H9 (cell line): ENCODE results near the gene ADAMTSL2. TPM values are rescaled to one million over a fixed set of nuclear protein-coding genes. Genes with fewer than 3 reads are reported as not detected.

Source experiments
- DNase-seq: peaks from one replicate; pipeline ENCODE4 v3.0.0-alpha.2; 2017
- H2AFZ ChIP-seq: one replicate; pipeline ENCODE4 v1.6.1; 2013; ENCODE audit warnings: mild to moderate bottlenecking, low read length, control low read depth, moderate library complexity
- H2AK5ac ChIP-seq: 2 replicates; pipeline ENCODE4 v1.6.1; 2013; ENCODE audit warnings: low read length, control low read depth, mixed read lengths; ENCODE audit not compliant: insufficient read length
- H2BK120ac ChIP-seq: one replicate; pipeline ENCODE4 v1.6.1; 2013; ENCODE audit warnings: low read depth, mild to moderate bottlenecking, low read length, control low read depth, inconsistent platforms; ENCODE audit not compliant: poor library complexity, severe bottlenecking
- H2BK12ac ChIP-seq: 2 replicates; pipeline ENCODE4 v1.6.1; 2013; ENCODE audit warnings: low read length, control low read depth, mixed read lengths, low read depth; ENCODE audit not compliant: insufficient read length
- H2BK15ac ChIP-seq: 2 replicates; pipeline ENCODE4 v1.6.1; 2013; ENCODE audit warnings: low read depth, low read length, control low read depth
- H2BK20ac ChIP-seq: one replicate; pipeline ENCODE4 v1.6.1; 2013; ENCODE audit warnings: low read depth, mild to moderate bottlenecking, low read length, control low read depth, inconsistent platforms; ENCODE audit not compliant: poor library complexity, severe bottlenecking
- H2BK5ac ChIP-seq: 2 replicates; pipeline ENCODE4 v1.6.1; 2013; ENCODE audit warnings: low read length, control low read depth, mixed read lengths; ENCODE audit not compliant: insufficient read length
- H3K14ac ChIP-seq: 2 replicates; pipeline ENCODE4 v1.6.1; 2013; ENCODE audit warnings: low read length, control low read depth; ENCODE audit not compliant: insufficient read depth
- H3K18ac ChIP-seq: 2 replicates; pipeline ENCODE4 v1.6.1; 2013; ENCODE audit warnings: low read depth, mild to moderate bottlenecking, mixed read lengths, low read length, control low read depth; ENCODE audit not compliant: insufficient read length
- H3K23ac ChIP-seq: 2 replicates; pipeline ENCODE4 v1.6.1; 2013; ENCODE audit warnings: low read length, control low read depth, mixed read lengths, low read depth; ENCODE audit not compliant: insufficient read length
- H3K23me2 ChIP-seq: 2 replicates; pipeline ENCODE4 v1.6.1; 2013; ENCODE audit warnings: low read depth, mild to moderate bottlenecking, mixed read lengths, low read length, control low read depth; ENCODE audit not compliant: insufficient read length, poor library complexity, severe bottlenecking
- H3K27ac ChIP-seq: 2 replicates; pipeline ENCODE4 v1.5.1; 2013; ENCODE audit warnings: low read length, control low read depth, mixed read lengths, low read depth; ENCODE audit not compliant: insufficient read length
- H3K27me3 ChIP-seq: 2 replicates; pipeline ENCODE4 v1.6.1; 2013; ENCODE audit warnings: low read length, control low read depth, inconsistent platforms; ENCODE audit not compliant: insufficient read depth
- H3K4ac ChIP-seq: 2 replicates; pipeline ENCODE4 v1.6.1; 2013; ENCODE audit warnings: low read depth, mild to moderate bottlenecking, control low read depth, inconsistent platforms, low read length, moderate library complexity
- H3K4me1 ChIP-seq: 2 replicates; pipeline ENCODE4 v1.6.1; 2013; ENCODE audit warnings: low read length, control low read depth, inconsistent platforms; ENCODE audit not compliant: insufficient read depth
- H3K4me2 ChIP-seq: 2 replicates; pipeline ENCODE4 v1.6.1; 2013; ENCODE audit warnings: low read length, control low read depth, mixed read lengths; ENCODE audit not compliant: insufficient read length, insufficient read depth
- H3K56ac ChIP-seq: 2 replicates; pipeline ENCODE4 v1.6.1; 2013; ENCODE audit warnings: low read depth, mild to moderate bottlenecking, mixed read lengths, low read length, control low read depth; ENCODE audit not compliant: insufficient read length
- H3K79me1 ChIP-seq: 2 replicates; pipeline ENCODE4 v1.6.1; 2013; ENCODE audit warnings: low read depth, mild to moderate bottlenecking, moderate library complexity, low read length, control low read depth, inconsistent platforms; ENCODE audit not compliant: insufficient read depth, poor library complexity, severe bottlenecking
- H3K79me2 ChIP-seq: 2 replicates; pipeline ENCODE4 v1.6.1; 2013; ENCODE audit warnings: low read length, control low read depth, inconsistent platforms; ENCODE audit not compliant: insufficient read depth
- H3K9ac ChIP-seq: 2 replicates; pipeline ENCODE4 v1.6.1; 2013; ENCODE audit warnings: low read length, control low read depth, mixed read lengths; ENCODE audit not compliant: insufficient read length; ENCODE audit errors: extremely low read depth
- H3K9me3 ChIP-seq: one replicate; pipeline ENCODE4 v1.6.1; 2013; ENCODE audit warnings: low read depth, low read length, inconsistent platforms; ENCODE audit not compliant: control insufficient read depth
- H3T11ph ChIP-seq: one replicate; pipeline ENCODE4 v1.6.1; 2013; ENCODE audit warnings: mild to moderate bottlenecking, low read length, control low read depth, inconsistent platforms
- H4K20me1 ChIP-seq: one replicate; pipeline ENCODE4 v1.6.1; 2013; ENCODE audit not compliant: control insufficient read depth, insufficient read length, insufficient read depth
- H4K5ac ChIP-seq: 2 replicates; pipeline ENCODE4 v1.6.1; 2013; ENCODE audit warnings: low read depth, mild to moderate bottlenecking, mixed read lengths, low read length, control low read depth; ENCODE audit not compliant: insufficient read length
- H4K8ac ChIP-seq: replicated peaks from 2 replicates; pipeline ENCODE4 v1.6.1; 2013; ENCODE audit warnings: low read length, control low read depth, mixed read lengths, low read depth; ENCODE audit not compliant: insufficient read length
- H4K91ac ChIP-seq: 2 replicates; pipeline ENCODE4 v1.6.1; 2013; ENCODE audit warnings: low read depth, mild to moderate bottlenecking, moderate library complexity, mixed read lengths, low read length, control low read depth; ENCODE audit not compliant: insufficient read length
- H3K27ac Mint-ChIP-seq, 3 experiments: 2 replicates in 2 of 3; 3 replicates in 1 of 3; pipeline ENCODE4 v1.8.0; 2020 to 2021; ENCODE audit warnings: mixed read lengths in 3 of 3, mild to moderate bottlenecking in 1 of 3, moderate library complexity in 1 of 3
- H3K27me3 Mint-ChIP-seq: 2 replicates; pipeline ENCODE4 v1.8.0; 2021; ENCODE audit warnings: low read depth, mild to moderate bottlenecking, moderate library complexity, mixed read lengths
- H3K36me3 Mint-ChIP-seq, 3 experiments: 2 replicates in 2 of 3; 3 replicates in 1 of 3; pipeline ENCODE4 v1.8.0; 2020 to 2021; ENCODE audit warnings: low read depth in 3 of 3, mixed read lengths in 3 of 3; ENCODE audit not compliant: insufficient read depth in 1 of 3
- H3K4me1 Mint-ChIP-seq, 2 experiments: 2 replicates each; pipeline ENCODE4 v1.8.0; 2020; ENCODE audit warnings: mixed read lengths in 2 of 2
- H3K4me3 Mint-ChIP-seq, 2 experiments: 2 replicates in 1 of 2; 3 replicates in 1 of 2; pipeline ENCODE4 v1.8.0; 2020 to 2021; ENCODE audit warnings: mild to moderate bottlenecking in 2 of 2, mixed read lengths in 2 of 2, moderate library complexity in 1 of 2
- H3K9me3 Mint-ChIP-seq, 2 experiments: 2 replicates in 1 of 2; 3 replicates in 1 of 2; pipeline ENCODE4 v1.8.0; 2020; ENCODE audit warnings: mild to moderate bottlenecking in 2 of 2, mixed read lengths in 2 of 2, moderate library complexity in 1 of 2
- WGBS: extraction: QIAGEN DNeasy Blood & Tissue Kit; methylation state at CpG from one replicate; pipeline ENCODE4 v1.1.7; 2013; ENCODE audit warnings: missing lambda C conversion rate, low lambda C conversion rate, mixed read lengths; ENCODE audit not compliant: insufficient read length; ENCODE audit errors: extremely low coverage; 5-methylcytosine and 5-hydroxymethylcytosine counted together
- total RNA-seq: library from RNA; stranded (reverse); gene quantifications from 2 replicates; pipeline ENCODE4 v1.2.1, GENCODE V29; 2021
- TF ChIP-seq, protein P1 (sequence below): fragments of 200-600 bp; sonication (generic); conservative IDR thresholded peaks from 3 replicates; pipeline ENCODE4 v1.8.0; 2021; ENCODE audit warnings: antibody characterized with exemption, mild to moderate bottlenecking

ADAMTSL2 gene
- total RNA-seq, 1 experiment from 2014 or later: 0.61 TPM

DNA sequence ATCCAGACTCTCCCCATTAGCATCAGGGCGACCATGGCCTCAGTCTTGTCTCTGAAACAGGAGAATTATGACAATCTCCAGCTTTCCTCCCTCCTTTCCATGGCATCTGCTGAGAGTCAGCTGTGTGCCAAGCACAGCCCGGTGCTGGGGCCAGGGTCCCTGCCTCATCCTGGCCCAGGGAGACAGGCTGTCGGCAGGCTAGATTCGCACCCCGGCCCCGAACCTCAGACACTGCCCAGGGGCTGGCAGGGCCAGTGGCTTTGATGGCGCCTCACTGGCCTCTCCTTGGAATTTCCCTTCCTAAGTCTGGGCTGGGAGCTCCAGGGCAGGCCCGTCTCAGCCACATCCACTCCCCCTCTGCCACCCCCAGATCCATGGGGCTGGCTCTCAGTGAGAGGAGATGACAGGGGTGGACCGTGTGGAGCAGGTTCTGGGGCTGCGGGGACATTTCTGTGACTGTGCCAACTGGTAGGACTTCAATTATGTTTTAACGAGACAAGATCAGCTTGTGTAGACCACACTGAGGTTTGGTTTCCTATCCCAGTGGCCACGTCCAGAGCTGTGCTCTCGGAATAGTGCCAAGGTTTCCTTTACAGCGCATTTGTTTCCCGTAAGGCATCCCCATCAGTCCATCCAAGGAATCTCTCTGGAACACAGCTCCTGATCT lies 59.2 kb downstream of the ADAMTSL2 start:
- Histone ChIP-seq H2AFZ (no peak overlapping the region), H2AK5ac (no peak overlapping the region), H3K23ac (no peak overlapping the region), H2BK120ac (no peak overlapping the region), H2BK12ac (no peak overlapping the region), H2BK20ac (no peak overlapping the region), H3K4me1 (no peaks in the 10 kb centered on the region), H4K8ac (no peak overlapping the region), H4K5ac (no peak overlapping the region), H3K23me2 (no peaks in the 10 kb centered on the region), H3K27ac (no peak overlapping the region), H3K4ac (no peak overlapping the region), H2BK15ac (no peak overlapping the region), H3T11ph (no peak overlapping the region), H3K9ac (no peak overlapping the region), H3K18ac (no peak overlapping the region), H4K91ac (no peak overlapping the region), H3K79me2 (no peaks in the 10 kb centered on the region), H3K14ac (no peak overlapping the region; the same call in 1 of the 2 replicates), H3K56ac (no peak overlapping the region), H3K9me3 (peaks cover 4% of the 10 kb centered on the region), H3K27me3 (no peaks in the 10 kb centered on the region), H3K79me1 (no peaks in the 10 kb centered on the region), H4K20me1 (no peaks in the 10 kb centered on the region), H3K4me2 (no peak overlapping the region), H2BK5ac (no peak overlapping the region)
- Mint-ChIP-seq H3K27me3 (peaks cover 18% of the 10 kb centered on the region), H3K27ac (no peak overlapping the region; a peak in 1 of 7 replicates), H3K9me3 (peaks cover 22% of the 10 kb centered on the region in 2 experiments), H3K4me3 (no peak overlapping the region), H3K4me1 (peaks cover 0 to 2% of the 10 kb centered on the region in 2 experiments; a peak in 1 of 4 replicates), H3K36me3 (peaks cover 3 to 10% (median 10%) of the 10 kb centered on the region in 3 experiments; a peak in 6 of 7 replicates)
- no peak for DNase-seq
- TF ChIP-seq, protein P1, sequence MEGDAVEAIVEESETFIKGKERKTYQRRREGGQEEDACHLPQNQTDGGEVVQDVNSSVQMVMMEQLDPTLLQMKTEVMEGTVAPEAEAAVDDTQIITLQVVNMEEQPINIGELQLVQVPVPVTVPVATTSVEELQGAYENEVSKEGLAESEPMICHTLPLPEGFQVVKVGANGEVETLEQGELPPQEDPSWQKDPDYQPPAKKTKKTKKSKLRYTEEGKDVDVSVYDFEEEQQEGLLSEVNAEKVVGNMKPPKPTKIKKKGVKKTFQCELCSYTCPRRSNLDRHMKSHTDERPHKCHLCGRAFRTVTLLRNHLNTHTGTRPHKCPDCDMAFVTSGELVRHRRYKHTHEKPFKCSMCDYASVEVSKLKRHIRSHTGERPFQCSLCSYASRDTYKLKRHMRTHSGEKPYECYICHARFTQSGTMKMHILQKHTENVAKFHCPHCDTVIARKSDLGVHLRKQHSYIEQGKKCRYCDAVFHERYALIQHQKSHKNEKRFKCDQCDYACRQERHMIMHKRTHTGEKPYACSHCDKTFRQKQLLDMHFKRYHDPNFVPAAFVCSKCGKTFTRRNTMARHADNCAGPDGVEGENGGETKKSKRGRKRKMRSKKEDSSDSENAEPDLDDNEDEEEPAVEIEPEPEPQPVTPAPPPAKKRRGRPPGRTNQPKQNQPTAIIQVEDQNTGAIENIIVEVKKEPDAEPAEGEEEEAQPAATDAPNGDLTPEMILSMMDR: no peak
- no CpG with 5 or more reads among the region's 15 CpGs for WGBS
